HG03575 (cell line): ENCODE data around the gene RAB8B.
"Not testable (repeated sequence)": the region's sequence is repeated elsewhere in the genome, so short reads cannot be mapped to it uniquely, and the experiment has no call there.

Experiments used
- ATAC-seq: cut with Tn5 transposase; IDR thresholded peaks from one replicate; pipeline ENCODE4 v1.9.1; 2021; ENCODE audit not compliant: unreplicated experiment, insufficient number of reproducible peaks, low FRiP score; ENCODE audit errors: extremely low read depth

RAB8B gene

GRCh38 chr15:63200464-63201249 is 11.3 kb downstream of the RAB8B start:
- ATAC-seq = no peak

GRCh38 chr15:63202861-63203260 is 13.5 kb downstream of the RAB8B start:
- ATAC-seq = no peak

DNA sequence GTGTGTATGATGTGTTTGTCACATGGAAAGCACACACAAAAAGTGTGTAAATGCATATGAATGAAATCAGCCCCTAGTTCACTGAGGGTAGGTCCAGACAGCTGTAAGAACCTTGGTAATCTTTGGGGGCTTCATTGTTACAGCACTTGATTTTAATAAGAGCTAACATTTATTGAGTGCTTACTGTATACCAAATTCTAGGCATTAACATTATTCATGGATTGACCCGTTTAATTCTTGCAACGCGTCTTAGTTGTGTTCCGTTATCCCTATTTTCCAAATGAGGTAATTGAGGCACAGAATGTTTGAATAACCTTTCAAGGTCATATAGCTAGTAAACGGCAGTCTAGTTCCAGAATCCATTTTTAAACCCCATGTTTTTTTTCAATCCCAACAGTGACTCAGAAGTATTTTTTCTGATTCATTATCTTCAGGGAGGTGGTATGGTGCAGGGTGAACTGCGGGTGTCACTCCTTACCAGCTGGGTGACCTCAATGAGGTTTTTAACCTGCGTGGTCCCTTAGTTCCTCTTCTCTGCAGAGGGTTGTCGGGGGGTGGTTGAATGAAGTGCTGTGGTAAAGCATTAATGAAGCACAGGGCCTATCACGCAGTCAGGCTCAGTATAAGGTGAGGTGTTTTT is 14.2 kb downstream of the RAB8B start:
- no peak for ATAC-seq

GRCh38 chr15:63206079-63206478 is 16.7 kb downstream of the RAB8B start:
- no peak for ATAC-seq

DNA sequence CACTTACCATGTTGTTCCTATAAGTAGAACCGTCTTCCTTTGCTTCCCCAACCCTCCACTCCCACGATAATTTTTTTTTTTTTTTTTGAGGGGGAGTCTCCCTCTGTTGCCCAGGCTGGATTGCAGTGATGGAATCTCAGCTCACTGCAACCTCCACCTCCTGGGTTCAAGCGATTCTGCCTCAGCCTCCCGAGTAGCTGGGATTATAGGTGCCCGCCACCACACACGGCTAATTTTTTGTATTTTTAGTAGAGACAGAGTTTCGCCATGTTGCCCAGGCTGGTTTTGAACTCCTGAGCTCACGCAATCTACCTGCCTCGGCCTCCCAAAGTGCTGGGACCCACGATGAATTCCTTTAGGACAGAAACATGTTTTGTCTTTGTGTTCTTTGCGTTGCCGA is 19.4 kb downstream of the RAB8B start:
- not testable (repeated sequence) for ATAC-seq

GRCh38 chr15:63210151-63211091 is 21.0 kb downstream of the RAB8B start:
- ATAC-seq = no peak

DNA sequence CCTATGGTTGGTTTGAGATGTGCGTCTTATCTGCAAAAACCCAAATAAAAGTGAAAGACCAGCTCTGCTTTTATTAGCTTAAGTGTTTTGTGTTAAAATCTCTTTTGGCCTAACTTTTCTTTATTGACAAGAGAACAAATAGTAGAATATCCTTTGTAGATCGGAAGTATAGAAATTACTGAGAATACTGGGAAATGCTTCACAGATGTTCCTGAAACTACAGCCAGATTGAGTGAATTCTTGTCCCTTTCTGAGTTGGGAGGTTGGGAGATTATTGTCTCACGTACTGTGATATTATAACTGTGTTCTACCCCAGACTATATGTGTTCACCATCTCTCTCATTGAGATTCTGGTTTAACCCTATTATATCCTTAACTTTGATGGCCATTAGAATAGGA is 21.7 kb downstream of the RAB8B start:
- no peak for ATAC-seq

DNA sequence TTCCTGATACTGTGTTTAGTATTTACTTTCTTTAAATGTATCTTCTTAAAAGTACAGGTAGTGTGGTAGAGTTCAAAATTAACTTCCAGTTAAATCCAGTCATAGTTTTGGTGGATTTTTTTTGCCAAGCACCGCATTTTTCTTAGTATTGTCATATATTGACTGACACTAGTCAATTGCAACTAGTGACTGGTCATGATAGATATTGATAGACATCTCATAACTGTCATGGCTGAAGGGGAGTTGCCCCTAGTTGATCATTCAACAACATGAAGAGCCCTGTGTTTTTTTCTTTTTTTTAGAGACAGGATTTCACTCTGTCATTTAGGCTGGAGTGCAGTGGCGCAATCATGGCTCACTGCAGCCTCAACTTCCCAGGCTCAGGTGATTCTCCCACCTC is 22.1 kb downstream of the RAB8B start:
- no peak for ATAC-seq

DNA sequence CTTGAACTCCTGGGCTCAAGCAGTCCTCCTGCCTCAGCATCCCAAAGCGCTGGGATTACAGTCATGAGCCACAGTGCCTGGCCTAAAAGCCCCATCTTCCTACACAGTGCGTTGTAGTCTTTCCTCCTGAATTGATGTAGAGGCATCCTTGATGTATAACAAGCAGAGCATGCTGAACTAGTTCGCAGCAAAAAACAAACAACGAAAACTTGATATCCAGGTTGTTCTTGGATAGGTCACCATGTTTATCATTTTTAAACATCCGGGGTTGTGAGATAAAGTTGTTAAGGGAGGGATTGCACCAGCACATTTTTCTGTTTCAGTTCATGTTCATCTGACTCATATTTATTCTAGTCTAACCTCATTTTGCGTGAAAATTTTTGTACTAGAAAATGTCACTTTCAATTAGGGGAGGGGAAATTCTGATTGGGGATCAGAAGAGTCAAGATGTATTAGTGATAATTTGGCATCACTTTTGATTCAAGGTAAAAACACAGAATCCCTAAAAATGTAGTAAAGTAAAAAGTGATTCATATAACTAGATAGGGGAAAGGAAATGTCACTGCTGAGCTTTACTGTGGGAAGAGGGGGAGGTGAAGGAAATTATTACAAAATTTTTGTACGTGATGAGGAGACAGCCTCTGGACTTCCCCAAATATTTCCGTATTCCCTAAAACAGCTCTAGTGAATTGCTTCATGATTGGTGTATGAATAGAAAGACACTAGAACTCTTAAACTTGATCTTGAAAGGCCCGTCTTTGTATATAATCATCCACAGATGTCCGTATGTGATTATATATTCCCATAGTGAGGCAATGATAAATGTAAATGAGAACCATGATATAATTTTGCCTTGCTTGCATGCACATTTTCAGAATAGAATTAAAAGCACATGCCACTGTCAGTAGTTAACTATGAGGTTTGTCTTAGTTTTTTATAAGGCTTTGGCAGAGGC is 22.9 kb downstream of the RAB8B start:
- no peak for ATAC-seq

- no peak for ATAC-seq
Observed at GRCh38 chr15:63218100-63218808, 28.8 kb downstream of the RAB8B start.

DNA sequence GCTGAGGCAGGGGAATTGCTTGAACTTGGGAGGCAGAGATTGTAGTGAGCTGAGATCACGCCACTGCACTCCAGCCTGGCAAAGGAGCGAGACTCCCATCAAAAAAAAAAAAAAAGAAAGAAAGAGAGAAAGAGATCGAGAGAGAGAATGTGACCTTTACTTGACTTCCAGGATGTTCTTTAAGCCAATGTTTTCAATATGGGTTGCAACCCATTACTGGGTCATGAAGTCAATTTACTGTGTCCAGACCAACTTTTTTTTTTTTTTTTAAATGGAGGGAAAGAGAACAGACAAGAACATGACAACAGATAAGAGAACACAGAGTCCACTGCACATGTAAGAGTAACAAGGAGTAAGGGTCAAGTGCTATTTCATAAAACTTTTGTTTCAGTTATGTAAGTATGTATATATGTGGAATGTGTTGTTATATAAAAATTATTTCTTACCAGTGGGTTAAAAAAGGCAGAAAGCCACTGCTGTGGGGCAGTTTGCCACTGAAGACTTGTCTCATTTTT is 29.8 kb downstream of the RAB8B start:
- ATAC-seq = no peak

DNA sequence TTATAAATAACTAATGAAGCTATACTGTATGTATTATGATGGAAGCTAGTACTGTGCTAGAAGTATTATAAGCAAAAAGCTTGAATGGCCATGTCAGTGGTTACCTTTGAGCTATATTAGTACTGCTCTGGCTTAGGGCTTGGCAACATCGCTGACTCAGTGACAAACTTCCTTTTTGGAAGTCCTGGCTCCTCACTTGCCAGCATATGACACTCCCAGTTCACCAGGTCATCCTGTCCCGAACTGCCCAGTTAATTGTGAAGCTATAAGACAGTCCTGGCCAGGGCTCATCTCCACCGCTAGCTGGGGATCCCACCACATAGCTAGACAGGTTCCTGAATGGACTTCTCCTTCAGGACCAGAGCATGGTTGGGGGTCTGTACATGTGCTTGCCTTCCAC is 31.9 kb downstream of the RAB8B start:
- ATAC-seq = no peak

- no peak for ATAC-seq
Observed at GRCh38 chr15:63223463-63223862, 34.1 kb downstream of the RAB8B start.

DNA sequence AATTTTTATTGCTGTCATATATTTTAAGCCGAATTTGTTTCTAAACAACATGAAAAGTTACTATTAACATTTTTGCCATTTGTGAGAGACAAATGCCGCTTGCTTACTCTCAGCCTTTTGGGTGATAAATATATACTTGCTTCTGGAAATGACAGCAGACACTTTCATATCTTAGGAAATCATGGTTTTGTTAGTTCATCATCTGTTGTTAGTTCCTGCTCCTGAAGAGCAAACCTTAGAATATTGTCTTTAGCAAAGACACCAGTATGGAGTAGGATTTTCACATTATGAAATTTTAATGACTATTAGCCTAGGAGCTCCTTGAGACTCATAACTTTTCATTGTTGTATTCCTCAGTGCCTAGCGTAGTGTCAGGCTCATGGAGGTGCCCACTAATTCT is 36.0 kb downstream of the RAB8B start:
- no peak for ATAC-seq

GRCh38 chr15:63226155-63226883 is 36.9 kb downstream of the RAB8B start:
- ATAC-seq = no peak

- no peak for ATAC-seq
Observed at GRCh38 chr15:63226966-63227401, 37.6 kb downstream of the RAB8B start.

DNA sequence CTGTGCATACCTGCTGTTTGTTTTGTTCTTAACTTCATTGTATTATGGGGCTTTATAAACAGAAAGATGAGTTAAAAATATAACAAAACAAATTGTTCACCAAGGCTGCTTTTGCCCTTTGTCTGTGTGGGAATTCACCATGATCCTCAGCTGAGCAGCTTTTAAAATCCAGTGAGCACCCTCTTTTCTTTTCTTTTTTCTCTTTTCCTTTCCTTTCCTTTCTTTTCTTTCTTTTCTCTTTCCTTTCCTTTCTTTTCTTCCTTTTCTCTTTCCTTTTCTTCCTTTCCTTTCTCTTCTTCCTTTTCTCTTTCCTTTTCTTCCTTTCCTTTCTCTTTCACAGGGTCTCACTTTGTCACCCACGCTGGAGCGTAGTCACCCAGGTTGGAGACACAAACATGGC is 38.3 kb downstream of the RAB8B start:
- no peak for ATAC-seq
